HepG2 (cell line): Measurements from ENCODE around the gene PIK3CG.

Experiments
- AFF4 ChIP-seq: sonication (generic); formaldehyde crosslinking; IDR thresholded peaks from 2 replicates; pipeline ENCODE4 v1.4.0; 2020; ENCODE audit warnings: missing genetic modification reagents
- AGO1 ChIP-seq: fragments of 200-400 bp; formaldehyde crosslinking; IDR thresholded peaks from 2 replicates; pipeline ENCODE4 v1.6.1; 2017; ENCODE audit warnings: mild to moderate bottlenecking, low read depth, low read length, moderate library complexity; ENCODE audit not compliant: poor library complexity, severe bottlenecking
- ARNT2 ChIP-seq: sonication (generic); formaldehyde crosslinking; IDR thresholded peaks from 2 replicates; pipeline ENCODE4 v1.8.0; 2022; ENCODE audit warnings: mild to moderate bottlenecking, low read depth, missing genetic modification reagents, moderate library complexity
- FOXM1 ChIP-seq: sonication (generic); formaldehyde crosslinking; IDR thresholded peaks from 2 replicates; pipeline ENCODE4 v1.5.0; 2020; ENCODE audit warnings: missing genetic modification reagents
- KAT8 ChIP-seq: IDR thresholded peaks from 2 replicates; pipeline ENCODE4 v1.6.1; 2016; ENCODE audit warnings: missing genetic modification reagents, missing compliant biosample characterization
- POLR2AphosphoS5 ChIP-seq: IDR thresholded peaks from 2 replicates; pipeline ENCODE4 v1.6.1; 2012; ENCODE audit warnings: low read depth, low read length
- RARA ChIP-seq: IDR thresholded peaks from 2 replicates; pipeline ENCODE4 v1.6.1; 2016; ENCODE audit warnings: missing genetic modification reagents, missing compliant biosample characterization

GRCh38 chr7:106863274-106863997 is 1.6 kb upstream of the PIK3CG start:
- TF ChIP-seq AFF4 (CRISPR knock-in tag) (no peak), KAT8 (CRISPR knock-in tag) (no peak), ARNT2 (CRISPR knock-in tag) (no peak), AGO1 (no peak), POLR2AphosphoS5 (no peak), FOXM1 (no peak), RARA (CRISPR knock-in tag) (no peak)
